DMS53 treated with DMSO at 0.1 percent for 48 hours (cell line): Measurements from ENCODE around the gene TBC1D19.

ENCODE experiments used
- DNase-seq: peaks from one replicate; lab custom pipeline; 2025; ENCODE audit not compliant: unreplicated experiment; lab: John Stamatoyannopoulos, UW

The TBC1D19 gene

DNA sequence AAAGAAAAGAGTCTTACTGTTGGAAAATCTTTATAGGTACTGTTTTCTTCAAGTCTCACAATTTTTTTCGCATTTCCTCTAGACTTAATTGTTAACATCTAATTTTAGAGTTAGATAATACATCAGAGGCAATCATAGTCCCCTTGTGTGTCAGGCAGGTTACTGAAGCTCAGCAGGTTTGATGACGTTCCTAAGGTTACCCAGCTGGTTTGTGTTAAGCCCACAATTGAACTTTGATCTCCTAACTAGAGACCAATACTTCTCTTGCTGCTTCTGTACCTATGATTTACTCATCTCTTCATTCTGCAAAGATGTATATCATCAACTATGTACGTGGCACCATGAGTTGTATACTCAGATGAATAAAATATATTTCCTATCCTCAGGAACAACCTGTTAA lies 145.1 kb downstream of the TBC1D19 start:
- peak; percentile 98 for DNase-seq

DNA sequence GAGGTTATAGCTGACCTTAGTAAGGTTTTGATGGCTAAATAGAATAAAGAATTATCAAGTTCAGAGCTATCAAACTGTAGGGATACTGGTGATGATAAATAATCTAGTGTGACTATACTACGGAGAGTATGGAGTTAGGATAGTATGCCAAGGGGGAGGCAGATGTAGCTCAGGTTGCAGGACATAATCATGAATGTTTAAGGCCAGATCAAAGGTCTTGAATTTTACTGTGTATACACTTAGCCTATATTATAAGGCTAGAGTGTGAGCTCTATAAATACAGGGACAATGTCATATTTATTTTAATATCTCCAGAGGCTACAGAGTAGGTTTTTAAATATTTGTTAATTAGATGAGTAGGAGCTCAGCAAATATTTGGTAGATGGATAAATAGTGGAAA lies 145.7 kb downstream of the TBC1D19 start:
- DNase-seq = peak; percentile 76

DNA sequence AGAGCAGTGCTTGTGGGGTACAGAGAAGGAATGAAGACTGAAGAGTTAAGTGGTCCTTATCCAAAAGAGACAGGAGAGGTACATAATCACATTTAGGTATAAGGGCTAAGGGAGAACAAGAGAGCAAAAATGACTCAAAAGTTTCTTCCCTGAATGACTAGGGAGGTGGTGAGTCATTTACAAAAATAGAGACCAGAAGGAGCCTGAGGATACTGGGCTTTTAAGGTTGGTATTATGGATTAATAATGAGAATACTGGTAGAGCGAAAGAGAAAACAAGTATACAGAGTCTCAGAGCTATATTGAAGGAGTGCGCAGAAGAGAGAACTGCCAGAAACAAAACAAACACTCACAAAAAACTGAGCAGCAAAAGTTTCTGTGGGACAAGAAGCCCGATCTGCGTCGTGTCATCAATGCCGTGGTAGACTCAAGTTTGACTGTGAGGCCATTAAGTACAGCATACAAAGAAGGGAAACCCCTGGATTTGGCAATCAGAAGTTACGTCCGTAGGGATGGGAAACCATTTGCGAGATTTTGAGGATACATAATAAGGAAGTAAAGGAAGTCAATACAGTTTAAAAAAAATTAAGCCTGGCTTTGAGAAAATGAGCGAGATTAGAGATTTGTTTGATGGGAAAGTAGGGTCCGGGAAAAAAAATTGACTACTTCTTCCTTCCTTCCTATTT lies 147.6 kb downstream of the TBC1D19 start:
- DNase-seq = no peak

DNA sequence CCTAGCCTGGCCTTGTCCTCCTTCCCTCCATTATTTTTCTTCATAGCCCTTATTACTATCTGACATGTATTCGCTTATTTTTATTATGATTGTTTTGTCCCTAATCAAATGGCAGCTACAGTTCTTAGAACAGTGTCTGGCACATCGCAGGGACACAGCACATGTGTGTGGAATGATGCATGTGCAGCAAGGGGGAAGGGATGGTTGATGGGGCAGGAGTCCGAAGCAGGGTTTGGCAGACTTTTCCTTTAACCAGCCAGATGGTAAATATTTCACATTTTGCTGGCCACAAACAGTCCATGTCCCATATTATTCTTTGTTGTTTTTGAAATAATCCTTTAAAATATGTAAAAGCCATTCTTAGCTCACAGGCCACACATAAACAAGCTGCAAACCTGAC lies 148.5 kb downstream of the TBC1D19 start:
- no peak for DNase-seq

DNA sequence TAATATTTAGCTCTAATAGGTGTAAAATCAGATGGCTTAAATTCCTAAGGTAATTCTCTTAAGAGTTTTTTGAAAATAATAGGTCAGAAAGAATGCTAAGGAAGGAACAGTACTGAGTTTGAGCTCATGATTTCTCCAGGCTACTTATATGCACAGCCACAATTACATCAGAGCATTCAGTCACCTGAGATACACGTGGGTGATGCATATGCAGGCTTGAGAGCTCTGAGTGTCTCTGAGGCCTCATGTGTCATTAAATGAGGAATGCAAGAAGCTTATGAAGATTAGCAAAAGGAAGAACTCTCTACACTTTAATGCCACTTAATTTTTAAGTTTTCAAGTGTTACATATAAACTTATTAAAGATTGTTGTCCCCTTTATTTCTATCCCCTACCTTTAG lies 152.7 kb downstream of the TBC1D19 start:
- no peak for DNase-seq

DNA sequence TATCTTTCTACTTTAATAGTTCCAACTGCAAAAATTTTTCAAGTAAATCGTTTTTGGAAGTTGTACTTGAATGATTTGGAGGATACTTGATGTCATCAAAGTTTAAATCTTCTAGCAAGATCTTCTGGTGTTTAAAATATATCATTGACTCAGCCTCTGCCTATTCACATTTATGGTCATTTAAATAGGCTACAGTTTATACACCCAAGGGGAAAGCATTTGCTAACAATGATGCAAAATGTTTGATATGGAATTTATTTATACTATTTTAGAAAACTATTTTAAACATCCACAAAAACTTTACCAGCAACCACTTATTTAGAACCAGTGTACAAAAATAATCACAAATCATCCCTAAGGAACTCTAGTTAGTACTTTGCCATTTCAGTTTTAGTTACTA lies 153.5 kb downstream of the TBC1D19 start:
- no peak for DNase-seq

DNA sequence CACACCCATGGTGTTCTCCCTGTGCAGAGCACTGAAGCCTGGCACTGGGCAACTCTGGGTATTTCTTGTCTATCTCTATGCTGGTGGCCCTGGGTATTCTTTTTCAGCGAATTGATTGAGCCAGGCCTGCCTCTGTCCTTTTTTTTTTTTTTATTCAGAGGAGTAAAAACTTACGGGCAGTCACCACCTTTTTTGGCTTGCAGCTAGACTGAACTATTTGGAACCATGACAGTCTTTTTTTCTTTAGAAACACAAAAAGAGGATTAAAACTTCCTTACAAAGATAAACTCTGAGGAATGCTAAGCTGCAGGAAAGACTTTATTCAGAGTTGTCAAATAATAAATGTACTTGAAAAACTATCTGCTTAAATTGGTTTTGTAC lies 157.6 kb downstream of the TBC1D19 start:
- DNase-seq = no peak

DNA sequence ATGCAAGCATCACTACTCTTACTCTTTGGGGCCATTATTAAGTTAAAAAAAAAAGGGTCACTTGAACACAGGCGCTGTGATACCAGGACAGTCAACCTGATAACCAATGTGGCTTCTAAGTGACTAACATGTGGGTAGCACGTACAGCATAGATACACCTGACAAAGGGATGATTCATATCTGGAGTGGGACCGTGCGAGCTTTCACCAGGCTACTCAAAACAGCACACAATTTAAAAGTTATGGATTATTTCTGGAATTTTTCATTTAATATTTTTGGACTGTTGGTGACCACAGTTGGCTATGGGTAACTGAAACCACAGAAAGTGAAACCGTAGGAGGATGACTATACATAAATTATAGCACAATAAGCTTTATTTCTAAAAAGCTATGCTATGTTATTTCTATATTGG lies 162.9 kb downstream of the TBC1D19 start:
- no peak for DNase-seq

DNA sequence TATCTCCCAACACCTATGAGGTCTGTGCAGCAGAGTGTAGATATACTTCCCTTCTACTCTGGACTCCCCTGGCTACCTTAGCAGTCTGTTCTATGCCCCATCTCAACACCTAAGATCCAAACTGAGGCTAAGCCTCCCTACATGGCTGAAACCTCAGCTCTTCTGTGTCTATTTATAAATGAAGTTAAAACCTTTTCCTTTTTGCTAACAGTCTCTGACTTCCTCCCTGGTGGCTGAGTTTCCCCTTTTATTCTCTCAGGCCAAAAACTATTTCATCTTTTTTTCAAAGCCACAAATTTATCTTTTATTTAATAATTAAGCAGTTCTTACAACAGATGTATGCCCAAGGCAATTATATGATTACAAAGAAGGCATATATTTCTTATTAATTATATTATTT lies 164.9 kb downstream of the TBC1D19 start:
- no peak for DNase-seq

DNA sequence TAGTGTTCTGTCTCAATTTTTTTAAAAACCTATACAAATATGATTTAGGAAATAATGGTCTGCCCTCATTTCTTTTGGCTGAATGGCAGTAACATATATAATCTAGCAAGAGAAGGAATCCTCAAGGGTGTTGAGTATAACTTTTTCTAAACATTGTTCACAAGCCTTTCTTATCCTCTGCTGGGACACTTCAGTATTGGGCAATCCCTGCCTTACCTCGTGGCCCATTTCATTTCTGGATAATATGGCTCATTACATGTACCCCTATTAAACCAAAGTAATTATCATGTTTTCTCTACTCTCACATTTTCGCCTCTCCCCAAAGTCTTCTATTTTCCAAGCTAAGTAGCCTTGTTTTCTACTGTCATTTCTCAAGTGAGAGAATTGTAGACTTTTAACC lies 166.0 kb downstream of the TBC1D19 start:
- no peak for DNase-seq

DNA sequence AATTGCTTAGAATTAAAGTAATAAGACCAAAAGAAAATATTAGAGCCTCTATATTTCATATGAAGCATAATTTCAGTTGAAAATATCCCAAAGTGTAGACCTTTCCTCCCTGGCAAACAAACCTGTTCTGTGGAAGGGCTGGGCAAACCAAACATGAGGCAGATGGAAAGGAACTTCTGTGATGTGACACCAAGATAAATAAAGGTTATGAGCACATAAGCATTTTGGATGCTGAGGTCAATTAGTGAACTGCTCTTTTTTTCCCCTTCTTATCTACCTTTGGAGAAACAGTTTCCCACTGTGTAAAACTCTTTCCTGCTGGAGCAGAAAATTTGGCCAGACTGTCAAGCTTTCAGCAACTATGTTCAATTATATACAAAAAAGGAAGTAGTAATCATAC lies 167.1 kb downstream of the TBC1D19 start:
- DNase-seq = peak; percentile 80

DNA sequence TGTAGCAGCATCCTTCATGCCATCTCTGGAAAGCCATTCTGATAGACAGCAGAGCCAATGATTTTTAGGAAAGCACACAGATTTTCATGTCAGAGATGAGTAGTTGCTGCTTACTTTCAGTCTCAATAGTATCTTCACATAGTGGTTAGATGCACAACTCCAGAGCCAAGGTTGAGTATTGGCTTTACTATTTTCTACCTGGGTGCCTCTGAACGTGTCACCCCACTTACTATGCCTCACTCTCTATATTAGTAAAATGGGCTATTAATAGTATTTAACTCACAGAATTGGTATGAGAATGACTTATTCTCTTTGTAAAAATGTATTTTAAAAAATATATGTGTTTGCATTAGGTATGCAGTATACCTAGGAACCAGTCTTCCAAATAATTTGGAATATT lies 168.0 kb downstream of the TBC1D19 start:
- DNase-seq = no peak

DNA sequence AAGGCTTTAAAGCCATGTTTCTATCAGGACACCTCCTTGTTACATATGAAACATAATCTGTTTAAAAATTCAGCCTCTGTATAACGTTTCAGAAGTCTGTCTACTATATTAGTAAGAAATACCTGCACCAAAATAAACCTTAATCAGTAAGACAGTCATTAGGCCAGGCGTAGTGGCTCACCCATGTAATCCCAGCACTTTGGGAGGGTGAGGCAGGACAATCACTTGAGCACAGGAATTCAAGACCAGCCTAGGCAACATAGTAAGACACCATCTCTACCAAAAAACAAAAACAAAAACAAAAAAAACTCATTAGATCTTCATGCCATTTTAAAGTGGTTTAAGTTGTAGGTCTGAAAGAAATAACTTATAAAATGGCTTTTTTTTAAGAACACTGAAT lies 169.3 kb downstream of the TBC1D19 start:
- DNase-seq = no peak

DNA sequence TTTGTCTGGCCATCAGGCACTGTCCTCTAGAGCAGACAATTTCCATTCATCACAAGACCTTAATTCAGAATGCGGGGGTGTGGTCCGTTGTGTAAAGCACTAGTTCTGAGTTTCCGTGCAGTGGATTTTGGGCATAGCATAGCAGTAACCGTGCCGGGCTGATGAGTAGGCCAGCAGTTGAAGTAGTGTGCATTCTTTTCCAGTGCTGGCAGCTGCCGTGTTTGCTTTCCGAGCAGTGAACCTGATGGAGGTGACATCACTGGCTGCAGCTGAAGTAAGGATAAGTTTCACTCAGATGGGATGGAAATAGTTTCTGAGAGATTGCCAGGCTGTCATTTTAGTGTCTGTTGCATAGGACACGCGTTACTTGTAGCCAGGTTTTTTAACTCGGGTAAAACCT lies 169.7 kb downstream of the TBC1D19 start:
- DNase-seq = peak; percentile 93

DNA sequence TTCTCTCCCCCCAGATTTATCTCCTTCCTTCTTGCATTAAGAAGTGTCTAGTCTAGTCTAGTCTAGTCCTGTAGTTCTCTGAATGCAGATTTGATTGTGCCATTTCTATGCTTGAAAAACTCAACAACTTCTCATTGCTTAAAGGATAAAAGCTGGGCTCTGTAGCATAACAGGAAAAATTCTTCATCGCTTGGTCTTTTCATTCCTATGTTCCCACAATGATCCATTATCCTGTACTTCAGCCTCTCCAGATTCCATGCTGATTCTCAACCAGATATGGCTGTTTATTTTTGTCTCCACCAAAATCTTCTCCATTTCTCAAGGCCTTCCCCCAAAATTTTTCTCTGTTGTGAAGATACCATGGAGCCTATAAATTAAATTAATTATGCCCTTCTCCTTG lies 173.9 kb downstream of the TBC1D19 start:
- no peak for DNase-seq

DNA sequence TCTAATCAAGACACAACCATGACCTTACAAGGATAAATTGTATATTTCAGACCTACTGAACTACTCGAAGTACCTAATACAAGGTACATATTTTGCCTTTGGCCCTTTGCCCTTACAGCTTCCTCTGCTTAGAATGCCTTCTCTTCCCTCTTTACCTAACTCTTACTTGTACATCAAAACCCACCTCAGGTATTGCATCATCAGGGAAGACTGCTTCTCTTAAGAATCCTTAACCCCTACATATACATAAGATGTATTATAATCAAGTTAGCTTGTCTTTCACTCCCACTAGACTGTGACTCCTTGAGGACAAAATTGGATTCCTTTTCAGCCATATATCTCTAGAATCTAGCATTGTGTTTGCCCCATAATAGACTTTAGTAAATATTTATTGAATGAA lies 175.0 kb downstream of the TBC1D19 start:
- no peak for DNase-seq

DNA sequence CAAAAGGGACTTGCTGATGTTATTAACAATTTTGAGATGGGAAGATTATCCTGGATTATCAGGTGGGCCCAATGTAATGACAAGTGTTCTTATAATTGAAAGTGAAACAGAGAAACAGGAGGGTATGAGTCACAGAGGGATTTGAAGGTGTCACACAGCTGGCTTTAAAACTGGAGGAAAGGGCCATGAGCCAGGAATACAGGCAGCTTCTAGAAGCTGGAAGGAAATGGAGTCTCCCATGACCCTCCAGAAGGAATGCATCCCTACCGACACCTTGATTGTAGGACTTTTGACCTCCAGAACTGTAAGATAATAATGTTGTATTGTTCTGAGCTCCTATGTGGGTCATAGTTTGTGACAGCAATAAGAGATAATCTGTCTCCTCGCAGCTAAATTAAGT lies 178.8 kb downstream of the TBC1D19 start:
- DNase-seq = peak; percentile 24

DNA sequence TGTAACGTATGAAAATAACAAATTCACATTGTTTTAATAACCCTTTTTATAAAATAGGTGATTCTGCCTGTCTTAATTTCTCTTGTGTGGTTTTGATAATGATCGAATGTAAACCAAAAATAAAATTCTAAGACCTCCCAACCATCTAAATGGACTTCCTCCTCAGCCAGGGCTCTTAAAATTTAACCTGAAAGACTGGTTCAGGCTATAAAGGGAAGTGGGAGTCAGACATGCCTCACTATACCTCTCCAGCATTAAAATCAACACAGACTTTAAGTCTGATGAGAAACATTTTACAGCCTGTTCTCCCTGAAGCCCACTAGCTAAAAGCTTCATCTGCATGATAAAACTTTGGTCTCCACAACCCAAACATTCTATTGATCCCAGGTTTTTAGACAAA lies 179.2 kb downstream of the TBC1D19 start:
- DNase-seq = no peak

DNA sequence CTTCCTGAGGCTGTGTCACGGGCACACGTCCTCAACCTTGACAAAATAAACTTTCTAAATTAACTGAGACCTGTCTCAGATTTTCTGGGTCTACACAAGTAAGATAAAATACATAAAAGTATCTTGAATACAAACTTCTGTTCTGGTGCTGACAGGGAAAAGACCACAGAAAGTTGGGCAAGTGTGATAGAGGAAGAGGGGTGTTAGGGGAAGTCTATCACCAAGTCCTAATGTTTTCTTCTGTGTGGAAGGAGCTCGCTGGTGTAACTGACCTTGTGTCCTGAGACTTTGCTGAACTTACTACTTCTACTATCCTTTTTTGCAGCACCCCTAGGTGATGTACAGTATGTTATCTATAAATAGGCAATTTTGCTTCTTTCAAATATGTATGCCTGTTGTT lies 179.8 kb downstream of the TBC1D19 start:
- DNase-seq = no peak

DNA sequence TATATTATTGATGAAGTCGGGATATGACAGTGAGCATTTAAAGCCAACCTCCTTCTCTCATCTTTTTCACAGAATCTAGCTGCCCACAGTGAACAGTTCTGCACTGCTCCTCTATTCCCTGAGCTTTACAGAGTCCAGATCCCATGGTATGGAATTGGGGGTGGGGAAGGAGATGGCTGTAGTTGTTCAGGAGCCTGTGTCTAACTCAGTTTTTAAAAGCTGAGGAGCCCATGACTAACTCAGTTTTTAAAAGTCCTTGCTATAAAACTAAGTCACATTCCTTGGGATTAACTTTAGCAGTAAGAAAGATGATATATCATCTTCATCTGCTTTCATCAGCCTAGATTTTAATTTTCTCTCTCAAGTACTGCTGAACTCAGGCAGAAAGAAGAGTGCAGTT lies 180.3 kb downstream of the TBC1D19 start:
- DNase-seq = no peak

DNA sequence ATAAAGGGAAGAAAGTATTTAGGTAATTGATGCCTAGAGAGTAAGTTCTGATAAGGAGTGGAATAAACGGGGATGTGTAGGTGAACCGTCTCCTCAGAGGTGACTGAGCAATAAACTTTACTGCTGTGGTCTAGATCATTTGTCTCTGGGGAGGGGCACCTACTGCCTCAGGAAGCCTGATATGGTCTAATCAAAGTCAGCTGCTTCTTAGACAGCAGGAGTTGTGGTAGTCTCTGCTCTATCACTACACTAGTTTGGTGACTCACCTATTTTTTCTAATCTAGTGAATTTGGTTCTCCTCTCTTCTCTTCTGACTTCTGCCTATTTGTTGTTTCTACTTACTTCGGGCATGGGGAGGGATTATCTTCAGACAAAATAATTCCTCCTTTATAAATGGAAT lies 181.6 kb downstream of the TBC1D19 start:
- DNase-seq = no peak

DNA sequence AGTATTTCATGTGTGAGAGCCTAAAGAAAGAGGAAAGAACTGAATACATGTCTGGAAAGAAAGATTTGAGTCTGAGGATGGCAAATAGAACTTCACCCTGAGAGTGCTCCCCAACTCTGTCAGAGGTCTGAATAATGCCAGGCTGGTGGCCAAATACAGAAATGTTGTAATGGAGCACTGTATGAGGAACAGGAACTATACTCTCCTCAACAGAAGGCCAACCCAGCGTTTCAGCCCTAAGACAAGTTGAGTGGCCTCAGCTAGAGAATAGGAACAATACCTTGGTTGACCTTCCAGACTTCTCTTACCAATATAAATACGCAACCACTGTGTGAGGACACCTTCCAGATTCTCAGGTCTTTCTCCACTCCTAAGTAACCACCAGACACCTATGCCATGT lies 182.3 kb downstream of the TBC1D19 start:
- DNase-seq = no peak

DNA sequence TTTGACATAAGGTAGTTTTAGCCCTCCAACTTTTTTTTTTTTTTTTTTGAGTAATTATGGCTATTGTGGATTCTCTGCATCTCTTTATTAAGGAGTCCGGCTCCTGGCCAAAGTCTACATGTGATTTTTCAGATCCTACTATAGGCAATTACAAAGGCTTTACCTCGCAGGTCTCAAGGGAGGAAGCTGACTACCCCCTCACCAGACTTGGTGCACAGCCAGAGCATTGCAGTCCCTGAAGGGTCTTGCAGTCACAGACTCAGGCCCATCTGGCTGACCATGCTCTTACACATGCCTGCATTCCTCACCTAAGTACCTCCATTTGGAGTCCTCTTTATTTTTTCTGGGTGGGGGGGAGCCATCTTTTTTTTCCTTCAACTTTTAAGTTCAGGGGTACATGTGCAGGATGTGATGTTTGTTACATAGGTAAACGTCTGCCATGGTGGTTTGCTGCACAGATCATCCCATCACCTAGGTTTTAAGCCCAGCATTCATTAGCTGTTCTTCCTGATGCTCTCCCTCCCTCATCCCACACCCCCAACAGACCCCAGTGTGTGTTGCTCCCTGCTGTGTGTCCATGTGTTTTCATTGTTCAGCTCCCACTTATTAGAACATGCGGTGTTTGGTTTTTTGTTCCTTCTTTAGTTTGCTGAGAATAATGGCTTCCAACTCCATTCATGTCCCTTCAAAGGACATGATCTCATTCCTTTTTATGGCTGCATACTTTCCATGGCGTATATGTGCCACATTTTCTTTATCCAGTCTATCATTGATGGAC lies 188.4 kb downstream of the TBC1D19 start:
- no peak for DNase-seq
